NT2/D1 (cell line): Measurements from ENCODE around the gene SLC19A3.
"Not testable (repeated sequence)": the region's sequence is repeated elsewhere in the genome, so short reads cannot be mapped to it uniquely, and the experiment has no call there.

ENCODE experiments used
- DNase-seq: peaks from one replicate; pipeline ENCODE4 v3.0.0-alpha.2; 2011; ENCODE audit warnings: low read depth, low spot score
- H3K27me3 ChIP-seq: 2 replicates; pipeline ENCODE4 v1.6.0; 2011; ENCODE audit warnings: mild to moderate bottlenecking; ENCODE audit not compliant: insufficient read length, insufficient read depth
- H3K36me3 ChIP-seq: 2 replicates; pipeline ENCODE4 v1.6.1; 2011; ENCODE audit warnings: mild to moderate bottlenecking, low read length, mixed read lengths; ENCODE audit not compliant: insufficient read depth, insufficient read length
- H3K4me1 ChIP-seq: 2 replicates; pipeline ENCODE4 v1.5.1; 2011; ENCODE audit not compliant: insufficient read depth, insufficient read length
- H3K4me3 ChIP-seq: 2 replicates; pipeline ENCODE4 v1.5.1; 2011; ENCODE audit warnings: low read depth; ENCODE audit not compliant: insufficient read length
- H3K9ac ChIP-seq: 2 replicates; pipeline ENCODE4 v1.6.0; 2011; ENCODE audit warnings: low read depth; ENCODE audit not compliant: insufficient read length
- H3K9me3 ChIP-seq: 2 replicates; pipeline ENCODE4 v1.5.1; 2011; ENCODE audit warnings: mild to moderate bottlenecking, low read length; ENCODE audit not compliant: insufficient read depth
- SUZ12 ChIP-seq: IDR thresholded peaks from 2 replicates; pipeline ENCODE4 v1.6.1; 2011; ENCODE audit not compliant: insufficient read length, insufficient read depth; ENCODE audit errors: extremely low read depth
- YY1 ChIP-seq: IDR thresholded peaks from 2 replicates; pipeline ENCODE4 v1.6.1; 2011; ENCODE audit not compliant: insufficient read length, insufficient read depth
- ZNF274 ChIP-seq: IDR thresholded peaks from 2 replicates; pipeline ENCODE4 v1.6.1; 2011; ENCODE audit warnings: mild to moderate bottlenecking, low read depth, low read length

Gene SLC19A3

DNA sequence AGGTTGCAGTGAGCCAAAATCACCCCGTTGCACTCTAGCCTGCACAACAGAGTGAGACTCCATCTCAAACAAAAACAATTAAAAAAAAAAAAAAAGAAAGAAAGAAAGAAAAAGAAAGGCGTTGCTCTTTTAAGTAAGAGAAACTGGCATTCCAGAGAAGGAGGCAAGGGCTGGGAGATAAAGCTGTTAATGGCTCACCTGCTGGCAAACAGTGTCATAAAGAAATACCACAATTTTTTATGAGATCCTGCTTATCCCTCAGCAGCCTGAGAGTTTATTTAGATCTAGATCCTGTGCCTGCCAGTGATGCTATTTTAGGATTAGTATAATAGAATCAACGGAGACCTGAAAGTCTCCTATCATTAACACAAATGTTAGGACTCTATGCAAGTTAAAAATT is 16.3 kb downstream of the SLC19A3 start:
- H3K4me3 ChIP-seq, result no peak overlapping the region
- no peaks in the 10 kb centered on the region for H3K4me1 ChIP-seq
- TF ChIP-seq ZNF274 (no peak), YY1 (no peak), SUZ12 (no peak)
- H3K27me3 ChIP-seq, result no peaks in the 10 kb centered on the region
- no peaks in the 10 kb centered on the region for H3K9me3 ChIP-seq
- H3K9ac ChIP-seq, result no peak overlapping the region
- H3K36me3 ChIP-seq, result peaks cover 18% of the 10 kb centered on the region
- DNase-seq, result no peak

- Histone ChIP-seq H3K4me1 (no peaks in the 10 kb centered on the region), H3K9me3 (no peaks in the 10 kb centered on the region), H3K4me3 (no peak overlapping the region), H3K9ac (no peak overlapping the region), H3K36me3 (peaks cover 26% of the 10 kb centered on the region), H3K27me3 (no peaks in the 10 kb centered on the region)
- DNase-seq, result no peak
- TF ChIP-seq SUZ12 (no peak), YY1 (no peak), ZNF274 (no peak)
These were observed 20.7 kb downstream of the SLC19A3 start for GRCh38 chr2:227696990-227697679.

GRCh38 chr2:227687189-227687588 is 30.6 kb downstream of the SLC19A3 start:
- Histone ChIP-seq H3K36me3 (peaks cover 3% of the 10 kb centered on the region), H3K4me3 (no peak overlapping the region), H3K9me3 (no peaks in the 10 kb centered on the region), H3K9ac (no peak overlapping the region), H3K4me1 (no peaks in the 10 kb centered on the region), H3K27me3 (no peaks in the 10 kb centered on the region)
- DNase-seq, result no peak
- TF ChIP-seq YY1, result no peak
- TF ChIP-seq ZNF274, result no peak
- no peak for TF ChIP-seq SUZ12

GRCh38 chr2:227684258-227684657 is 33.6 kb downstream of the SLC19A3 start:
- no peak for DNase-seq
- no peaks in the 10 kb centered on the region for H3K9me3 ChIP-seq
- TF ChIP-seq ZNF274, result no peak
- no peak for TF ChIP-seq YY1
- no peak for TF ChIP-seq SUZ12
- no peaks in the 10 kb centered on the region for H3K4me1 ChIP-seq
- H3K36me3 ChIP-seq, result peaks cover 3% of the 10 kb centered on the region
- H3K4me3 ChIP-seq, result no peak overlapping the region
- H3K9ac ChIP-seq, result no peak overlapping the region
- no peaks in the 10 kb centered on the region for H3K27me3 ChIP-seq

GRCh38 chr2:227677928-227678327 is 39.9 kb downstream of the SLC19A3 start:
- Histone ChIP-seq H3K36me3 (no peaks in the 10 kb centered on the region), H3K4me1 (no peaks in the 10 kb centered on the region), H3K4me3 (no peak overlapping the region), H3K9ac (no peak overlapping the region), H3K27me3 (no peaks in the 10 kb centered on the region), H3K9me3 (no peaks in the 10 kb centered on the region)
- DNase-seq, result no peak
- TF ChIP-seq ZNF274 (no peak), YY1 (no peak), SUZ12 (no peak)

DNA sequence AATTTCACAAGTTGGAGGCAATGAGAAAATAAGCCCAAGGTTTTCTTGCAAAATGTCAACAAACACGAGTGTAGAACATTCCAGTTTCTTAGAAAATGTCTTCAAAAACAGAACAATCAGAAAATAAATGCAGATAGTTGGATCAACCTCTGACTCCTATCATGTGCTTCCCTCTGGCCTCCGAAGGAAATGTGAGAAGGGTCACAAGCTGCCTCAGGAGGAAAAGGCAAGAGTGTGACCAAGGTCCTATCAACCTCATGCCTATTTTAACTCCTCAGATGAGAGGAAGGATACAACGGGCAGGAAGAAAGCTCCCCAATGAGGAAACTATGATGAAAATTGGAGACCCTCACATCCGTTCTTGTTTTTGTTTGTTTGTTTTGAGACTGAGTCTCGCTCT is 43.3 kb downstream of the SLC19A3 start:
- TF ChIP-seq ZNF274 (no peak), YY1 (no peak), SUZ12 (no peak)

GRCh38 chr2:227673620-227674019 is 44.2 kb downstream of the SLC19A3 start:
- not testable (repeated sequence) for H3K4me3 ChIP-seq, DNase-seq, H3K9ac ChIP-seq, H3K27me3 ChIP-seq, H3K9me3 ChIP-seq, H3K36me3 ChIP-seq, H3K4me1 ChIP-seq

More for the DNA sequence above, 43.3 kb downstream of the SLC19A3 start:
- Histone ChIP-seq H3K27me3 (no peaks in the 10 kb centered on the region), H3K9me3 (no peaks in the 10 kb centered on the region), H3K36me3 (no peaks in the 10 kb centered on the region), H3K4me1 (no peaks in the 10 kb centered on the region), H3K9ac (no peak overlapping the region), H3K4me3 (no peak overlapping the region)
- no peak for DNase-seq
